ACHN (cell line): ENCODE measurements around the gene ZNF891.

Experiments
- DNase-seq: peaks from one replicate; pipeline ENCODE4 v3.0.0-alpha.2; 2015
- in situ Hi-C: cut with HindIII; loops from 2 replicates; pipeline ENCODE4 v1.10.0; 2017; ENCODE audit warnings: low sequenced_read_pairs, low pct_ligation_motif_present, low pct_unique_long_range_greater_than_20kb

ZNF891 gene

DNA sequence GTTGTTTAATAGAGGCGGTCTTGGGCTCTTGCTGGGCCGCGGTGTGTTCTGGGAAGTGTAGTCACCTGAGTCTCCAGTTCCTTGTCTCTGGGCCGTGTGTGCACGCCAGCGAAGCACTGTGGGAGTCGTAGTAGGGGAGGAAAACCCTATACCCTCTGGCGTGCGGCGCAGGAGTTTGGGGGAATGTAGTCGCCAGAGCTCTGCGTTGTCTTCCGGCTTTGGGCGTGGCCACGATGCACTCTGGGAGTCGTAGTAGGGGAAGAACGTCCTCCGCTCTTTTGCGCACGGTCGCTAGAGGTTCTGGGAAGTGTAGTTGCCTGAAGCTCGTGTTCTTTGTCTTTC lies 50.1 kb downstream of the ZNF891 start:
- DNase-seq, result peak; percentile 100
- in situ Hi-C loops, result no loop called here

DNA sequence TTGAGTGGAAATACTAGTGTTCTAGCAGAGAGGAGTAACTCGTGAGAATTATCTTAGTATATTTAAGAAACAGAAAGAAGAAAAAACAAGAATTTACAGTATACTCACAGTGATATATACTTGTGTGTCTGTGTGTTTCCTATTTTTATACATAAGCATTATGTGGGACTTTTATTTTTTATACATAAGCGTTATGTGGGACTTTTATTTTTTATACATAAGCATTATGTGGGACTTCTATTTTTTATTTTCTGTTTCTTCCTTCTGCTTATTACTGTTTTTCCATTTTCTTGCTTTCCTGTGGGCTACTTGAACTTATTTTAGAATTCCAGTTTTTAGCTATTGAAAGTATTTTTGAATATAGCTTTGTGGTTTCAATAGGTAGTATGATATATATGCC lies 56.2 kb downstream of the ZNF891 start:
- no peak for DNase-seq
- in situ Hi-C loops, result no loop called here

DNA sequence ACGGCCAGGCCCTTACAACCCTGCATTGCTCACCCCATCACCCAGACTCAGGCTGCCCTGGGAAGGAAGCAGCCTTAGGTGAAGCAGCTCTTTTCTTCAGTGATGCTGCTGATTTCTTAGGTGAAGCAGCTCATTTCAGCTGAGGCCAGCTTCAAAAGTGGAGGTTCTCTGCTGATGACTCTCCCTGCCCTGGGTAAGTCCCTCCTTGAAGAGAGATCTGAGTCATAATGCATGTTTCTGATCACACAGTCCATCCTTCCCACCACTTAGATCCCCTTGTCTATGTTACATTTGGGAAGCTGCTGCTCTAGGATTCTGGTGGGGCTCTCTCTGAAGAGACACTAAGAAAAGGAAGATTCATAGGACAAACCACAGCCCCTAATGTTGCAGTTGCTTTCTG lies 66.5 kb downstream of the ZNF891 start:
- DNase-seq, result no peak
- in situ Hi-C loops, result no loop called here

DNA sequence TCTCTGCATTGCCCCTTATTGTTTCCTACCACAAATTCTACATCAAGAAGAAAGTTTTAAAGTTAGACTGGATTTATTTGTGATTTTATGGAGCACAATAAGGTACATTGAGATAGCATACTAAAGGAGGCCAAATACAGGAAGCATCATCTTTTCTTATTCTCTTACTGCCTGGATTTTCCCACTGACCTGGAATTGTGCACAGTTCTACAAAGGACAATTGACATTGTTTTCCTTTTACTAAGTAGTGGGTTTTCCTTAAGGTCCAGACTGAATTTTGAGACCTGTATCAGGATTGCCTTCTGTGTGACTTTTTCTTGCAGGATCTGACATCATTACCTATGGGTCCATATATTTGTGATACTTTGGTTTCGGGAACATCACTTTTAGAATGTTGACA lies 68.1 kb downstream of the ZNF891 start:
- in situ Hi-C loops, result no loop called here

DNA sequence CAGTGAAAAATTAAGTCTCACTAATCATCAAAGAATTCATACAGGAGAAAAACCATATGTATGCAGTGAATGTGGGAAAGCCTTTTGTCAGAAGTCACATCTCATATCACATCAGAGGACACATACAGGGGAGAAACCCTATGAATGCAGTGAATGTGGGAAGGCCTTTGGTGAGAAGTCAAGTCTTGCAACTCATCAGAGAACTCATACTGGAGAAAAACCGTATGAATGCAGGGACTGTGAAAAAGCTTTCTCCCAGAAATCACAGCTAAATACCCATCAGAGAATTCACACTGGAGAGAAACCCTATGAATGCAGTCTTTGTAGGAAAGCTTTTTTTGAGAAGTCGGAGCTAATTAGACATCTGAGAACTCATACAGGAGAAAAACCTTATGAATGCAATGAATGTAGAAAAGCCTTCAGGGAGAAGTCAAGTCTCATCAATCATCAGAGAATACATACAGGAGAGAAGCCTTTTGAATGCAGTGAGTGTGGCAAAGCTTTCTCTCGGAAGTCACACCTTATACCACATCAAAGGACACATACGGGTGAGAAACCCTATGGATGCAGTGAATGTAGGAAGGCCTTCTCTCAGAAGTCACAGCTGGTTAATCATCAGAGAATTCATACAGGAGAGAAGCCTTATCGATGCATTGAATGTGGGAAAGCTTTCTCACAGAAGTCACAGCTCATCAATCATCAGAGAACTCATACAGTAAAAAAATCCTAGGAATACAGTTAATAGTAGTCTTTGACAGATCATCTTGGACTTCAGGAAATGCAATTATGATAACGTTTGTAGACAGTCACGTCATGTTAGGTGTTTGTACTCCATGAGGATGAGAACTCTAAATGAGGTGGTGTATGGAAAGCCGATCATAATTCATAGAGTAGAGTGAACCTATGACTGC lies 71.6 kb downstream of the ZNF891 start:
- in situ Hi-C loops, result no loop called here
- peak; percentile 15 for DNase-seq

More for the DNA sequence above, 68.1 kb downstream of the ZNF891 start:
- DNase-seq, result no peak

DNA sequence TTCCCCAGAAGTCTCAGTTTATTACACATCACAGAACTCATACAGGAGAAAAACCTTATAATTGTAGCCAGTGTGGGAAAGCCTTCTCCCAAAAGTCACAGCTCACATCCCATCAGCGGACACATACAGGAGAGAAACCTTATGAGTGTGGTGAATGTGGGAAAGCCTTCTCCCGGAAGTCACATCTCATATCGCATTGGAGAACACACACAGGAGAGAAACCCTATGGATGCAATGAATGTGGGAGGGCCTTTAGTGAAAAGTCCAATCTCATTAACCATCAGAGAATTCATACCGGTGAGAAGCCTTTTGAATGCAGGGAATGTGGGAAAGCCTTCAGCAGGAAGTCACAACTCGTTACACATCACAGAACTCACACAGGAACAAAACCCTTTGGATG lies 72.6 kb downstream of the ZNF891 start:
- no peak for DNase-seq
- in situ Hi-C loops, result no loop called here
